Left lung (tissue), 10 donors: ENCODE results near the gene TP53I13. TPM values are rescaled to one million over a fixed set of nuclear protein-coding genes. Genes with fewer than 3 reads are reported as not detected.

Experiments used
- ATAC-seq: fragments of 200-7000 bp; cut with Tn5 transposase; one replicate; pipeline ENCODE4 v1.9.1; 2020; ENCODE audit warnings: moderate library complexity
- DNase-seq, 4 donors: peaks; one replicate each; pipeline ENCODE4 v3.0.0-alpha.2; 2013 to 2020
- H3K27ac ChIP-seq, 2 donors: fragments of 200-600 bp; sonication (generic) in 1 of 2; one replicate each; pipeline versions ENCODE4 v1.5.0 to v1.8.0; 2020 to 2021
- H3K27me3 ChIP-seq, 2 donors: fragments of 200-600 bp; sonication (generic) in 1 of 2; one replicate each; pipeline versions ENCODE4 v1.5.0 to v1.8.0; 2020 to 2021
- H3K36me3 ChIP-seq, 2 donors: fragments of 200-600 bp; sonication (generic) in 1 of 2; one replicate each; pipeline versions ENCODE4 v1.5.0 to v1.8.0; 2020 to 2021
- H3K4me1 ChIP-seq, 2 donors: fragments of 200-600 bp; one replicate each; pipeline ENCODE4 v1.8.0; 2021
- H3K4me3 ChIP-seq, 2 donors: fragments of 200-600 bp; sonication (generic) in 1 of 2; one replicate each; pipeline versions ENCODE4 v1.5.0 to v1.8.0; 2020 to 2021; ENCODE audit warnings: mild to moderate bottlenecking in 1 of 2
- H3K9me3 ChIP-seq, 2 donors: fragments of 200-600 bp; sonication (generic) in 1 of 2; one replicate each; pipeline versions ENCODE4 v1.5.0 to v1.8.0; 2020 to 2021
- intact Hi-C, 2 donors: fragments of 100-400 bp; cut with DNase I; formaldehyde crosslinking; loops; one replicate each; pipeline versions ENCODE4 v1.11.2 to v1.14.2; 2022
- polyA plus RNA-seq, 6 donors: library from polyadenylated mRNA; unstranded; fragments of 120-200 nt; gene quantifications; one replicate each; pipeline ENCODE4 v1.2.1, GENCODE V29; 2013; ENCODE audit not compliant: insufficient read length in 6 of 6
- total RNA-seq, 2 donors: library from RNA; stranded (reverse); fragmentation: NEBNext Ultra II Directional; extraction: Animal tissue kit (Norgen Biotek cat#: 25700); gene quantifications; one replicate each; pipeline ENCODE4 v1.2.1, GENCODE V29; 2021
- TF ChIP-seq, protein P1 (sequence below), 2 donors: fragments of 200-600 bp; sonication (generic) in 1 of 2; IDR thresholded peaks; one replicate each; pipeline versions ENCODE4 v1.5.0 to v1.8.0; 2021; ENCODE audit warnings: antibody characterized with exemption in 2 of 2
- donor health status: DM: no; HTN: yes; CAD: no.
- donor health status: DM: no; HTN: no; CAD: no.

Gene TP53I13
- total and polyA plus RNA-seq, 8 donors = 24.8 to 58.5 (median 32.5) TPM

DNA sequence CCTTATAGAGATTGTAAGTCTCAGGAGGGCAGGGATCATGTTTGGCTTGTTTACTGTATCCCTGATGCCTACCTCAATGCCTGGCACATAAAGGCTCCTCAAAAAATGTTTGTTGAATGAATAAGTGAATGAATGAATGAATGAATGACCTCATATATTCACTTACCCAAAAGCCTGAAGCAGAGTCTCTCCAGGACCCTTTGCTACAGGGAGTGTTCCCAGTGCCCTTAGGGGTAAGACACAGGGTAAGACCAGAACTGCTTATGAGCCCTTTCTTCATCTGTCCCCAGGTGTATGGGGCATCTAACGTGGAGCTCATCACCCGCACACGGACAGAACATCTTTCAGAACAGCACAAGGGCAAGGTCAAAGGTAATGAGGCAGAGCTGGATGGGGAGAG is 41.9 kb downstream of the TP53I13 start:
- intact Hi-C loops = no loop called here
- TF ChIP-seq, protein P1, sequence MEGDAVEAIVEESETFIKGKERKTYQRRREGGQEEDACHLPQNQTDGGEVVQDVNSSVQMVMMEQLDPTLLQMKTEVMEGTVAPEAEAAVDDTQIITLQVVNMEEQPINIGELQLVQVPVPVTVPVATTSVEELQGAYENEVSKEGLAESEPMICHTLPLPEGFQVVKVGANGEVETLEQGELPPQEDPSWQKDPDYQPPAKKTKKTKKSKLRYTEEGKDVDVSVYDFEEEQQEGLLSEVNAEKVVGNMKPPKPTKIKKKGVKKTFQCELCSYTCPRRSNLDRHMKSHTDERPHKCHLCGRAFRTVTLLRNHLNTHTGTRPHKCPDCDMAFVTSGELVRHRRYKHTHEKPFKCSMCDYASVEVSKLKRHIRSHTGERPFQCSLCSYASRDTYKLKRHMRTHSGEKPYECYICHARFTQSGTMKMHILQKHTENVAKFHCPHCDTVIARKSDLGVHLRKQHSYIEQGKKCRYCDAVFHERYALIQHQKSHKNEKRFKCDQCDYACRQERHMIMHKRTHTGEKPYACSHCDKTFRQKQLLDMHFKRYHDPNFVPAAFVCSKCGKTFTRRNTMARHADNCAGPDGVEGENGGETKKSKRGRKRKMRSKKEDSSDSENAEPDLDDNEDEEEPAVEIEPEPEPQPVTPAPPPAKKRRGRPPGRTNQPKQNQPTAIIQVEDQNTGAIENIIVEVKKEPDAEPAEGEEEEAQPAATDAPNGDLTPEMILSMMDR (IDR thresholded peaks at IDR 0.05) = no peak
- no peak for ATAC-seq

DNA sequence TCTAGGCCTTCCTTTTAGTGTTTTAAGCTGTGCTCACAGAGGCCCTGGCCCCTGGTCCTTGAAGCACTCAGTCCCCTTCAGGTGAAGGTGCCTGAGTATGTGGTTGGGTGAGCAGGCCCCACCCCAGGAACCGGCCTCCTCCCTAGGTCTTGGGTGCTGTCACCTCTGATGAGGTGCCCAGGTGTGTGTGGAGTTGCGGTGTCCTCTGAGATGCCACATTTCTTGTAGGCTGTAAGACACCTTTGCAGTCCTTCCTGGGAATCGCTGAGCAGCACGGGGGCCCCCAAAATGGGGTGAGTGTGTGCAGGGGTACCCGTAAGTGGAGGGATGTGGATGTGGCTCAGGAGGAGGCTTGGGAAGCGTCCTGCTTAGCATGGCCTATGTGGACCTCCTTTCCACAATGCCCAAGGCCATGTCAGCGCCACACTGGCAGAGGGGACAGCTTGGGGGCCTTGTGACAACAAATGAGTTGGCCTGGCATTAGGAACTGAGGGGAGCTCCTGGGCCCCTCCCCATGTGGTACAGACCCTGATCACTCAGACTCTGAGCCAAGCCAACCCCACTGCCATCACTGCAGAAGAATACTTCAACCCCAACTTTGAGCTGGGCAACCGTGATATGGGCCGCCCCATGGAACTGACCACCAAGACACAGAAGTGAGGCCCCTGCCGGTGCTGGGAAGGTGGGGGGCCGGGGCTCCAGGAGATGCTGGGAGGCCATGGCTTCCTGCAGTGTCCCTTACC is 43.0 kb downstream of the TP53I13 start:
- peaks cover 0 to 44% of the 10 kb centered on the region in 2 donors for H3K27me3 ChIP-seq
- H3K4me1 ChIP-seq = peaks cover 21 to 38% of the 10 kb centered on the region in 2 donors
- ATAC-seq (no peak), DNase-seq (peak in 2 of 4 donors; percentile 14 to 40)
- no peaks in the 10 kb centered on the region for H3K36me3 ChIP-seq
- no peaks in the 10 kb centered on the region for H3K9me3 ChIP-seq
- TF ChIP-seq, protein P1 (IDR thresholded peaks at IDR 0.05) = no peak
- no peak overlapping the region for H3K4me3 ChIP-seq
- intact Hi-C loops = no loop called here
- no peak overlapping the region for H3K27ac ChIP-seq

More for the DNA sequence above, 41.9 kb downstream of the TP53I13 start:
- Histone ChIP-seq H3K4me3 (no peak overlapping the region), H3K36me3 (no peaks in the 10 kb centered on the region), H3K27me3 (peaks cover 0 to 32% of the 10 kb centered on the region in 2 donors), H3K9me3 (no peaks in the 10 kb centered on the region), H3K4me1 (peaks cover 12 to 26% of the 10 kb centered on the region in 2 donors), H3K27ac (no peak overlapping the region)
- no peak for DNase-seq

DNA sequence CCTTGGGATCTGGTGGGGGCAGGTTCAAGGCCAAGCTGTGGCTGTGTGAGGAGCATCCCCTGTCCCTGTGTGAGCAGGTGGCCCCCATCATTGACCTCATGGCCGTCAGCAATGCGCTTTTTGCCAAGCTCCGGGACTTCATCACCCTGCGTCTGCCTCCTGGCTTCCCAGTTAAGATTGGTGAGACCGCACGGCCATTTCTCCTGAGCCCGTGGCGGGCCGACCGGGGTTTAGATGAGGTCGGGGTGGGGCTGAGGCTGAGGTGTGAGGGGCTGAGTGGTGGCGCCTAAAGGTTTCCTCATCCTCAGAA is 43.5 kb downstream of the TP53I13 start:
- ATAC-seq = no peak
- DNase-seq = no peak
- intact Hi-C loops = no loop called here
- Histone ChIP-seq H3K27me3 (peaks cover 0 to 49% of the 10 kb centered on the region in 2 donors), H3K36me3 (no peaks in the 10 kb centered on the region), H3K9me3 (no peaks in the 10 kb centered on the region), H3K27ac (no peak overlapping the region), H3K4me1 (peaks cover 24 to 43% of the 10 kb centered on the region in 2 donors), H3K4me3 (no peak overlapping the region)
- TF ChIP-seq, protein P1 (IDR thresholded peaks at IDR 0.05) = no peak

DNA sequence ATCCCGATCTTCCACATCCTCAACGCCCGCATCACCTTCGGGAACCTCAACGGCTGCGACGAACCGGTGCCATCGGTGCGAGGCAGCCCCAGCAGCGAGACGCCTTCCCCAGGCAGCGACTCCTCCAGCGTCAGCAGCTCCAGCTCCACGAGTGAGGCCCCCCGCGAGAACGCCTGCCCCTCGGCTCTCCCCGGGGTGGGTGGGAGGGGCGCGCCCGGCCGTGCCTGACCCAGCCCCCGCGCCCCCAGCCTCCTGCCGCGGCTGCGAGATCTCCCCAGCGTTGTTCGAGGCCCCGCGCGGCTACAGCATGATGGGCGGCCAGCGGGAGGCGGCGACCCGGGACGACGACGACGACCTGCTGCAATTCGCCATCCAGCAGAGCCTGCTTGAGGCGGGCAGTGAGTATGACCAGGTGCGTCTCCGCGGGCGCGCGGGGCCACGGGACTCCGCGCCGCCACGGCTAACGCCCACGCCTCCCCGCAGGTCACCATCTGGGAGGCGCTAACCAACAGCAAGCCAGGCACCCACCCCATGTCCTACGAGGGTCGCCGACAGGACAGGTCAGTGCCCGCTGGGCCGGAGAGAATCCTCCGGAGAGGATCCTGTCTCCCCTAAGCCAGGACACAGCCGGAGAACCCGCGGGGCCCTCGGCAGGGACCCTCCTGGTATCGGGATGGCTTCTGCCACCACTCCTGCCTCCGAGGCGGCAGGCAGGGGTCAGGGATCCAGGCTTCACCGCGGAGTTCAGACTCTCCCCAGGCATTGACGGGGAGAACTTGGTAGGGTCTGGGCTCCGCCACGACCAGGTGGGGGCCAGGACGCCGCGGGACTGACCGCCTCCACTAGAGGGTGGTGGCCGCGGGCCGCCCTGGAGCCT is 44.1 kb downstream of the TP53I13 start:
- ATAC-seq = no peak
- H3K4me1 ChIP-seq = peaks cover 30 to 49% of the 10 kb centered on the region in 2 donors
- intact Hi-C loops = no loop called here

More for the DNA sequence above, 44.1 kb downstream of the TP53I13 start:
- Histone ChIP-seq H3K36me3 (no peaks in the 10 kb centered on the region), H3K27ac (no peak overlapping the region), H3K4me3 (peak overlapping the region in 1 of 2 donors; percentile 27), H3K27me3 (peaks cover 0 to 55% of the 10 kb centered on the region in 2 donors), H3K9me3 (no peaks in the 10 kb centered on the region)
- DNase-seq = peak in 1 of 4 donors; percentile 77
- TF ChIP-seq, protein P1 (IDR thresholded peaks at IDR 0.05) = no peak
